Keratinocyte (primary cell): ENCODE results near the gene TCERG1.

Source experiments
- EZH2 ChIP-seq: IDR thresholded peaks from one replicate; pipeline ENCODE4 v1.6.1; 2012; ENCODE audit warnings: inconsistent platforms, mild to moderate bottlenecking, low read length, moderate library complexity
- TF ChIP-seq, protein P1 (sequence below), 3 experiments: IDR thresholded peaks in 1 of 3; conservative IDR thresholded peaks in 1 of 3; optimal IDR thresholded peaks in 1 of 3; 2 replicates in 2 of 3; 3 replicates in 1 of 3; pipeline versions ENCODE3 to v1.5.1; 2011; ENCODE audit warnings: low read length in 3 of 3, mild to moderate bottlenecking in 3 of 3, moderate library complexity in 2 of 3, control low read depth in 1 of 3, inconsistent platforms in 1 of 3; ENCODE audit not compliant: insufficient read depth in 2 of 3; ENCODE audit errors: extremely low read depth in 1 of 3

DNA sequence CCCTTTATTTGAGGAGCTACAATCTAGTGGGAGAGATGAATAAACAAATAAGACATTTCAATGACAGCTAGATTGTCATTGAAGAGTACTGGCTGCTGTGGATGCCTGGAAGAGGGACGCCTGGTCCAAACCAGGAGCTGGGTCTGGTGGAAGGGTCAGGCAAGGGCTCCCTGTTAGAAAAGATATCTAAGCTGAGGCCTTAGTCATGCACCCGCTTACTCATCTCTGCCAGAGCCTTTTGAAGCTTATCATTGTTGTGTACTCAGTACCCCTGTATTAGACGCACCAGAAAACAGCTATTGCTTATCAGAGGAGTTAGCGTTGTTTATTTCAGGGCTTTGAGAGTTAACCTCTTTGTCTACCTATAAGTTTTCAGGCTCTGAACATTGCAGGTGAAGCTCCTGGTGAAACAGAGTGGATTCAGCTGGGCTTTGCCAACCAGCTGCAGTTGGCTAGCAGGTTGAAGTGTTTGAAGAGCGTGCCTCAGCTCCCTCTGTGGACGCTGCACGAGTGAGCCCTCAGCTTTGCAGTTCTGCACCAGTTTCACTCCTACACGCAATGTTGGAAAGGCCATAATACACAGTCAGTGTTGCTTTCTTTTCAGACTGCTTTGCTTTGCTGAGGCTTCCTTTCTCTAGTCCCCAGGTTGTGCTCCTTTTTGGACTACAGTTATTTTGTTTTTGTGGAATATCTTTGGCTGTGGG lies 74.4 kb downstream of the TCERG1 start:
- TF ChIP-seq, protein P1, sequence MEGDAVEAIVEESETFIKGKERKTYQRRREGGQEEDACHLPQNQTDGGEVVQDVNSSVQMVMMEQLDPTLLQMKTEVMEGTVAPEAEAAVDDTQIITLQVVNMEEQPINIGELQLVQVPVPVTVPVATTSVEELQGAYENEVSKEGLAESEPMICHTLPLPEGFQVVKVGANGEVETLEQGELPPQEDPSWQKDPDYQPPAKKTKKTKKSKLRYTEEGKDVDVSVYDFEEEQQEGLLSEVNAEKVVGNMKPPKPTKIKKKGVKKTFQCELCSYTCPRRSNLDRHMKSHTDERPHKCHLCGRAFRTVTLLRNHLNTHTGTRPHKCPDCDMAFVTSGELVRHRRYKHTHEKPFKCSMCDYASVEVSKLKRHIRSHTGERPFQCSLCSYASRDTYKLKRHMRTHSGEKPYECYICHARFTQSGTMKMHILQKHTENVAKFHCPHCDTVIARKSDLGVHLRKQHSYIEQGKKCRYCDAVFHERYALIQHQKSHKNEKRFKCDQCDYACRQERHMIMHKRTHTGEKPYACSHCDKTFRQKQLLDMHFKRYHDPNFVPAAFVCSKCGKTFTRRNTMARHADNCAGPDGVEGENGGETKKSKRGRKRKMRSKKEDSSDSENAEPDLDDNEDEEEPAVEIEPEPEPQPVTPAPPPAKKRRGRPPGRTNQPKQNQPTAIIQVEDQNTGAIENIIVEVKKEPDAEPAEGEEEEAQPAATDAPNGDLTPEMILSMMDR (optimal IDR thresholded peaks at IDR 0.05 in 1 of 3, IDR thresholded peaks at IDR 0.05 in 1 of 3, conservative IDR thresholded peaks at IDR 0.05 in 1 of 3; ENCODE audit: extremely low read depth in 1 of 3, insufficient read depth in 2 of 3, low read length in 3 of 3) = no peak
- TF ChIP-seq EZH2 = no peak
